Measurements from ENCODE around the gene SLC37A1.
A peak's percentile ranks its signal among the peaks of the same experiment; 100 is the strongest.
"Not testable (repeated sequence)": the region's sequence is repeated elsewhere in the genome, so short reads cannot be mapped to it uniquely, and the experiment has no call there.

The SLC37A1 gene
- long read RNA-seq, donor 1, partial matches to known transcripts = 0 of 1 reads
- long read RNA-seq, donor 1, other reads (novel, unspliced or antisense) = 0 of 1 reads
- long read RNA-seq, donor 2 = 0 reads
- long read RNA-seq, donor 3 = 0 reads
- long read RNA-seq, donor 4 = 0 reads
- long read RNA-seq, donor 5 = 0 reads
- long read RNA-seq, donor 6, partial matches to known transcripts = 10 of 10 reads
- long read RNA-seq, donor 6, other reads (novel, unspliced or antisense) = 0 of 10 reads
- long read RNA-seq, donor 7 = 0 reads
- long read RNA-seq, donor 8, partial matches to known transcripts = 0 of 2 reads
- long read RNA-seq, donor 8, other reads (novel, unspliced or antisense) = 0 of 2 reads

GRCh38 chr21:42513151-42513984 lies at the start of gene SLC37A1:
Gene SLC37A1, plus strand, starts transcription at chr21:42513852. Its CDS starts 4,603 bp downstream, at chr21:42518455.
- DNase-seq = peak; percentile 49

GRCh38 chr21:42463861-42464515 lies 49.7 kb upstream of the SLC37A1 start:
- no peak for DNase-seq

DNA sequence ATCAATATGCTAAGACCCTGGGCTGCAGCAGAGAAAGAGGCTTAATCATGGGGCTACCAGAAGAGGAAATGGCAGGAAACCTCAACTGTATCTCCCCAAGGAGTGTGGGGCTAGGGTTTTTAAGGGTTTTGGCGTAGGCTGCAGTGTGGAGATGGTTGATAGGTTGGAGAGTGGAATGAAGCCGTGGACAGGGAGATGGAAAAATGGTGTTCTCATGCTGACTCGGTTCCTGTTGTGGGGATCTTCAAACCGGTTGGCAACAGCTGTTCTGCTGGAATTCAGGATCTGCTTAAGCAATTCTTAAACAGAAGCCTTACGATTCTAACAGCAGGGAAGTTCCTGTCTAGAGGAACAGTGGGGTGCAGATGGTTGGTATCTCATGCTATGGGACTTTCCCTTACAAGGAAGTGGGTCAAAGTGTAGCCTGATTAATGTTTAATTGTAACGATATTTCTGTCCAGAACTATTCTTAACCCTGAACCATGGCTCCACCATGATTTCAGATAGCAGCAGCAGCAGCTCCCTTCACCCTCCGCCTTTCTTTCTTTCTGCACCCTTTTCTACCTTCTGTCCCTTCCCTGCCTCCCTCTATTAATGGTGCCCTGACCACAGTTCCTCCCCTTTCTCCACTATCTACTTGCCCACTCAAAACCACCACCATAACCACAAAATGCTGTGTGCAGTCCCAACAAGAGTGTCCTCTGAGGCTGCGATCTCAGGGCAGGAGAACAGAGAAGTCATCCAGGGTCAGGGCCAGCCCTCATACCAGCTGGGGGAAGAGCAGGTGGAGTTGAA lies 48.4 kb upstream of the SLC37A1 start:
- DNase-seq = no peak

DNA sequence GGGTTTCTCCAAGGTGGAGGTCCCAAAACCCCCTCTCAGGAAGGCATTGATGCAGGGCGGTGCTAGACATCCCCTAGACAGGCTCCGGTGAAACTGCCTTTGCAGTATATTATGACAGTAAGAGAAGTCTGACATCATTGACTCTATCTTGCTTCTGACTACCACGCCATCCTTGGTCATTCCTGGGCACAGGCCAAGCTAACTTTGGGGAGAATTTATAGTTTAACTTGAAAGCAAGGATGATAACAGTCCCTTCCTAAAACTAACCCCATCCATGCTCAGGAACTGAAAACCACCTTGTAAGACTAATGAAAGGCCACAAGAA lies 47.9 kb upstream of the SLC37A1 start:
- DNase-seq = no peak

- DNase-seq = no peak
Observed at GRCh38 chr21:42466700-42467099, 47.0 kb upstream of the SLC37A1 start.

DNA sequence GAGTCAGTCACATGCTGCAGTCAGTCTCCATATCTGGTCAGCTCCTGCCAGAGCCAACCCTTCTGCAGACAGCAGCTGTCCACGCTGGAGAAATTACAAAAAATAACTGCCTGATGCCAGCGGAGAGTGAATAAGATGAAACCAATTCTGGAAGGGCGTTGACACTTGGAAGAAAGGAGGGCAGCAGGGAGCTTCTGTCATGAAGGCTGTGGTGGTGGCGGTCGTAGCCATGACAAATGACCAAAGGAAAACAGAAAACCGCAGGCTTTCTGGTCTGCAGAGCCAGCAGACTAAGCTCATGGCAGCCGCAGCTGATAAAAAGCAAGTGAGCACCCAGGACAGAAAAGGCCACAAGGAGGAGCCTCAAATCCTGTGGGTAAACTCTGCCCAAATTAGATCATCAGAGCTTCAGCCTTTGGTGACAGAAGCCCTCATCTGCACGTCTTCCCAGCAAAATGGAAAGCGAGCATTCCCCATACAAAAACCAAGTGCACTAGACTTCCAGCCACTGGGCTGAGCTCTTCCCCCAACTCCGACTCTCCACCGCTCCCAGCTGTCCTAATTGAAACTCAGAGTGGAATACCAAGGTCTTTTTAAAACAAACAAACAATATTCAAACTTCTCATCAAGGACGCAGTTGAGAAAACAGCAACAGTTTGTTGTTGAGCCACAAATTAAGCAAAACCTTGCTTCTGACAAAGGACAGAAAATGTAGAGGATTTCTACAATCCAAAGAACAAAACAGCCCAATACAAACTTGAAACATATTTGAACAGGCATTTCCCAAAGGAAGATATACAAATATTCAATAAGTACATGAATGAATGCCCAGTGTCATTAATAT lies 46.3 kb upstream of the SLC37A1 start:
- DNase-seq = no peak

DNA sequence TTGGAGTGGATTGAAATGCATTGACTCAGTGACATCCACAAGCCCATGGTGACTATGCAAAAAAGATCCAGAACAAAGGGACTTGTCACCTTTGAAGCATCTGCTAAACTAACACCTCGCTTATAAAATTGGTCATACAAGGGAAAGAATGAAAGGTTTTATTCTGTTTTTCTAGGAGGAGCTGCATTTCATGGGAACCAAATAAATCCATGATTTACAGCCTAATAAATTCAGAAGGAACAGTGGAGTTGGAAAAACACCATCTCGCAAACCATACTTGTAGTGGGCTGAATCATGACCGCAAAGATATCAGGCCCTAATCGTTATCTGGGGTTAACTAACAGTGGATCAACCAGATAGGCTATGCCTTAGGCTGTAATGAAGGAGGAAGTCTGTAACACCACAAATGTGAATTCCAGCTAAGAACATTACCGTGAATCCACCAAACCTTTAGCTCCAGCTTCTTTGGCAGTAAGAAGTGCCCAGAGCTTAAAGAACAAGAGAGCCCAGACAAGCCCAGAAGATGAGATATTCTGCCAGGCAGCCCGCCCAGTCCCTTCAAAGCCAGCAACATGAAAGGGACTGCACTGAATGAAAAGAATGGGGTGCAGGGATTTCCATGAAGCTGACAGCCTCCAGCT lies 45.0 kb upstream of the SLC37A1 start:
- no peak for DNase-seq

DNA sequence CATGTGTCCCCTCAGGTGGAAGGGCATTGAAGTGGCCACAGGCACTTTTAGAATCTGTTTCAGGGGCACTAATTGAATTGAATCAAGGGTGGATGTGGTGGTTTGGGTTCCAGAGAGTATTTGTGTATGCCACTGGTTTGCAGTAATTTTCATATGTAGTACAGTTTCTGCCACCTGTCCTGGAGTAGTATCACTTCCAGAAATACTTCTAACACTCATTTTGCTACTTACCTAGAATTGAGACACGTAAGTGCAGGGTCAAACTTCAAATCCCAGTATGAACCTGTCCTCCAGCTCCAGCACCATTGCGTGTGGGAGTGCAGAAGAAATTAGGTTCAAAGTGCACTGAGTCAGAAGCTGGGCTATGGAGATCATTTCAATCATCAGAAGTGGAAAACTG lies 44.4 kb upstream of the SLC37A1 start:
- DNase-seq = no peak

GRCh38 chr21:42469726-42470125 lies 43.9 kb upstream of the SLC37A1 start:
- DNase-seq = not testable (repeated sequence)

DNA sequence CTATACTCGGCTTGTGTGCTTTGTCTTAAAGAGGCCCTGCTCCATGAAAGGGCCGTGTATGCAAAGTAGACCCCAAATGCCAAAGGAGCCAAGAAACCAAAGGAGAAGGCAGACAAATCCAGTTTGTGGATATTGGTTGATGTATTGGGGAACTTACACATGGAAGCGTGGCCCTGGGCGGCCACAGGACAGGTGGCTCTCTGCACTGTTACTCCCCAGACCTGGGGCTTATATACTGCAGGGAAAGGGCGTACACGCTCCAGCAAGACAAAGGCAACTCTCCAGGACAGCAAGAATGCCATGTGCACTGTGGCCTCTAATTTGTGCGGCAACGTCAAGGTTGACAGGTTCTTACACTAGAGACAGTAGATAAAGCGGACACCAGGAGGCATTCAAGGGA lies 42.4 kb upstream of the SLC37A1 start:
- no peak for DNase-seq

GRCh38 chr21:42471716-42472330 lies 41.8 kb upstream of the SLC37A1 start:
- DNase-seq = no peak

DNA sequence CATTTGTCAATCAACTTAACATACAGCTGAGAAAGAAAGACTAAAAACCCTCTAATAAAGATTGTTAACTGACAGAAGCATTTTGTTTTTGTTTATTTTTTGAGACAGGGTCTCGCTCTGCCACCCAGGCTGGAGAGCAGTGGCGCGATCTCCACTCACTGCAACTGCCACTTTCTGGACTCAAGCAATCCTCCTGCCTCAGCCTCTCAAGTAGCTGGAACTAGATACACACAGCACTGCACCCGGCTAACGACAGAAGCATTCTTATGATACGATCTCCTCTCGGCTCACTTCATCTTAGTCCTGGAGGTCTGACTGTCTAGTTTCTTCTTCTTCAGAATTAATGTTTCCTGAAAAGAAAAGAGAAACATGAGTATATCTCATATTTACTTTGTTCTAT lies 41.1 kb upstream of the SLC37A1 start:
- DNase-seq = no peak

DNA sequence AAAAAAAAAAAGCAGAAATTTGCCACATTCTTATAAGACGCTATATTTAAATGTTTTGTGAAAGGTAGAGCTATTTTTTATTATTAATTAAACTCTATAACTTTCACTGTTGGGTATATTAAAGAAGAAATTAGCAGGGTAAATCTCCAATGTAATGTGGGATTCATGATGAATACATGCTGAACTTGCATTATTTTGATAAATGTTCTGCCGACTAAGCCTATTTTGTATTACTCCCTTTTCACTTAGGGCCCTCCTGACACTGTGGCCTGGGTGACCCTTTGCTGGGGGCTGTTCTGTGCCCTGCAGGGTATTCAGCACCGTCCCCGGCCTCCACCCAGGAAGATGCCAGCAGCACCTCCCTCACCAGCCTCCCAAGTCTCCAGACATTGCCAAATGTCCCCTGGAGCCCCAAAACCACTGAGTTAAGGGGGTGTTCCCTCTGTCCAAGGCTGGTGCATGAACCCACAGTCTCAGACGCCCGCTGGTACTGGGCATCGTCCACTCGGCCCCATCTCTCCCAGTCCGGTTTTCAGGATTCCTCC lies 40.1 kb upstream of the SLC37A1 start:
- DNase-seq = no peak

DNA sequence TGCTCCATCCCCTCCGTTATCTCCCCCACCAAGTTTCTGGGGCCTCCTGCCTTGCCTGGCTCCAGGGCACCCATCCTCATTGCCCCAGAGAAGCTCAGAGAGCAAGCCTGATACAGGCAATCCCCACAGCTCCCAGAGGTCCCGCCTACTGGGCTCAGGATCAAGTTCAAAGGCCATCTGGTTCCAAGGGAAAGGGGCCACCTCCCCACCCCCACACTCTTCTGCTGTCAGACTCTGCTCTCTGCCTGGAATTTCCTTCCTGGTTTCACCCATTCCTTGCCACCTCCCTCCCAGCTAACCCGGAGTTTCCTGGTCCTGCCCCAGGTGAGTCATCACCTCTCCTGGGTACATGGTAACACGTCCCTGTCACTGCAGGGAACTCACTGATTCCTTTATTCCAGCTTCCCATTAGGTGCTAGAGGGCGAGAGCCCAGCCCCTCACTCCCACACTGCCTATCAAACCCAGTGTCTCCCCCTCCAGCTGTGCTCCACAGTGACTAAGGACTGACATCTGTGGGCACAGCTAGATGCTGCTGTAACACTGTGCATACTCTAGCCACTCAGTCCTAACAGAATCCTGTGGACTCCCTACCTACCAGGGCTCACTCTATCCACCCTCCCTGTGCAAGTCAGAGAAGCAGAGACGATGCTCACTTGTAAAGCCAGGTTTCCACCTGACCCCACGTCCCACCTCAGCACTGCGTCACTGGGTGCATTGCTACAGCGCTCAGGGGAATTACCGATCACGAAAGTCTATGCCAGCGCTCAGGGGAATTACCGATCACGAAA lies 39.4 kb upstream of the SLC37A1 start:
- no peak for DNase-seq

- DNase-seq = no peak
Observed at GRCh38 chr21:42475036-42475435, 38.6 kb upstream of the SLC37A1 start.

- DNase-seq = no peak
Observed at GRCh38 chr21:42475526-42476387, 37.9 kb upstream of the SLC37A1 start.

GRCh38 chr21:42476388-42477331 lies 37.0 kb upstream of the SLC37A1 start:
- DNase-seq = no peak

Data from right kidney (tissue), 9 donors.